Measurements from ENCODE around the gene LCN10.
"Not testable (repeated sequence)": the region's sequence is repeated elsewhere in the genome, so short reads cannot be mapped to it uniquely, and the experiment has no call there.

Gene LCN10

DNA sequence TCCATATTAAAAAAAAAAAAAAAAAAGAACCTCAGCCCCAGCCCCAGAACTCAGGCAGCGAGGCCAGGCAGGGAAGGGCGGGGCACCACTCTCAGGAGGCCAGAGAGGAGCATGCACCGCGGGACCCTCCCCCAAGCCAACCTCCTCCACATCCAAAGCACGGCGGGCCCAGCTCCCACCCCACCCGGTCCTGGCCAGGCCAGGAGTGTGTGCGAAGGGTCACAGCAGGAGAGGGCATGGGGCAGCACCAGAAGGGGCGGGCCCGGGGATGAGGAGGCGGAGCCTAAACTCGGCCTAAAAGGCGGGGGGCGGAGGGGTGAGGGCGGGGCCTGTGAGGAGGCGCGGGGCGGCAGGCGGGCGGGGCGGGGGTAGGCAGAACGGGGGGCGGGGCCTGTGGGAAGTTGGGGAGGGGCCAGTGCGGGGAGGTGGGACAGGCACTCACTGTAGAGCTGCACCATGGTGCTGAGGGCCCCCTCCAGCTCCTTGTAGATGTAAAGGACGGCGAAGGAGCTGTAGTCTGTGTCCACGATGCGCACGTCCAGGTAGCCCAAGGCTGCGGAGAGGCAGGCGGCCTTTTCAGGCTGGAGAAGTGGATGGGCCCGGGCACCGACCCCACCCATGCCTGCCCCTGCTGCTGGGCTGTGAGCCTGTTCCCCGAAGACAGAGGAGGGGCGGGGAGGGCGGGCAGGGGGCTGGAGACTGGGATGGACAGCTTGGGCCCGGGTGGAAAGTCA lies 20.3 kb upstream of the LCN10 start:
- peaks cover 27% of the 10 kb centered on the region for H3K27me3 Mint-ChIP-seq
- no peak overlapping the region for H3K4me3 Mint-ChIP-seq
- H3K9me3 Mint-ChIP-seq = no peaks in the 10 kb centered on the region
- peaks cover 13% of the 10 kb centered on the region for H3K4me1 Mint-ChIP-seq (ENCODE audit: low read depth)
- H3K27ac Mint-ChIP-seq = no peak overlapping the region
- DNase-seq = peak; percentile 61
- no peaks in the 10 kb centered on the region for H3K36me3 Mint-ChIP-seq (ENCODE audit: low read depth)

DNA sequence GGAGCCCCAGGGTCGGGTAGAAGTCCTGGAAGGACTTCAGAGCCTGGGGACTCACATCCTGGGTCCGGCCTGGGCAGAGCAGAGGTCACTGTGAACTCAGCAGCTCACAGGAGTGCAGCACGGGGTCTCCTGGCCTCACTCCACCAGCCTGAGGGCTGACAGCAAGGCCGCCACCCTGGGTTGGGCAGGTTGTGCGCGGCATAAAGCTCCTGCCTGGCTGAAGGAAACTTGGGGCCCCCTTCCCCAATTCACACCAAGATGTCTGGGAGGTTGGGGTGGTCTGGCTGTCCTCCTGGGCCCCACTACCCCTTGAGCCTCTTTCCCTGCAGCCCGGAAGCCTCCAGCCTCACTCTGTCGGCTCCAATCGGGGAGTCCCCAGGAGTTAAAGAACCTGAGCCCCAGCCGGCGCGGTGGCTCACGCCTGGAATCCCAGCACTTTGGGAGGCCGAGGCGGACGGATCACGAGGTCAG lies 19.5 kb upstream of the LCN10 start:
- no peaks in the 10 kb centered on the region for H3K9me3 Mint-ChIP-seq
- no peak for DNase-seq
- no peak overlapping the region for H3K4me3 Mint-ChIP-seq
- H3K4me1 Mint-ChIP-seq (ENCODE audit: low read depth) = peaks cover 13% of the 10 kb centered on the region
- H3K27ac Mint-ChIP-seq = no peak overlapping the region
- H3K27me3 Mint-ChIP-seq = peaks cover 22% of the 10 kb centered on the region
- H3K36me3 Mint-ChIP-seq (ENCODE audit: low read depth) = no peaks in the 10 kb centered on the region

DNA sequence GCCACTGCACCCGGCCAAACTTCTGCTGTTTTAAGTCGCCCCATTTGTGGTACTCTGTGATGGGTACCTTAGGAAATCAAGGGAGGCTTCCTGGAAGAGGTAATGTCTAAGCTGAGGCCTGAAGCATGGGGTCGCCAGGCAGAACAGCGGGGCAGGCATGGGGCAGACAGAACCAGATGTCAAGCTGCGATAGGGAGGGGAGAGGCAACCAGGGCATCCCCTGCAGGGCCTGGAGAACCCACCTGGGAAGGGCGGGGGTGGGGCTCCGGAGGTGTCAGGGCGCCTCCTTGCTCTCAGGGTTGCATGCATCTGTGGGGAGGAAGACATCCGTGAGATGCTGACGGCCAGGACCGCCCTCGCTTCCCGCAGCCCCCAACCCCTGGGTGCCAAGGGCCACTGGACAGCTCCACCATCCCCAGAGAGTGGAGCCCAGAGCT lies 18.8 kb upstream of the LCN10 start:
- no peaks in the 10 kb centered on the region for H3K36me3 Mint-ChIP-seq (ENCODE audit: low read depth)
- peaks cover 7% of the 10 kb centered on the region for H3K4me1 Mint-ChIP-seq (ENCODE audit: low read depth)
- no peak overlapping the region for H3K27ac Mint-ChIP-seq
- H3K4me3 Mint-ChIP-seq = no peak overlapping the region
- H3K27me3 Mint-ChIP-seq = peaks cover 19% of the 10 kb centered on the region
- DNase-seq = no peak
- H3K9me3 Mint-ChIP-seq = no peaks in the 10 kb centered on the region

DNA sequence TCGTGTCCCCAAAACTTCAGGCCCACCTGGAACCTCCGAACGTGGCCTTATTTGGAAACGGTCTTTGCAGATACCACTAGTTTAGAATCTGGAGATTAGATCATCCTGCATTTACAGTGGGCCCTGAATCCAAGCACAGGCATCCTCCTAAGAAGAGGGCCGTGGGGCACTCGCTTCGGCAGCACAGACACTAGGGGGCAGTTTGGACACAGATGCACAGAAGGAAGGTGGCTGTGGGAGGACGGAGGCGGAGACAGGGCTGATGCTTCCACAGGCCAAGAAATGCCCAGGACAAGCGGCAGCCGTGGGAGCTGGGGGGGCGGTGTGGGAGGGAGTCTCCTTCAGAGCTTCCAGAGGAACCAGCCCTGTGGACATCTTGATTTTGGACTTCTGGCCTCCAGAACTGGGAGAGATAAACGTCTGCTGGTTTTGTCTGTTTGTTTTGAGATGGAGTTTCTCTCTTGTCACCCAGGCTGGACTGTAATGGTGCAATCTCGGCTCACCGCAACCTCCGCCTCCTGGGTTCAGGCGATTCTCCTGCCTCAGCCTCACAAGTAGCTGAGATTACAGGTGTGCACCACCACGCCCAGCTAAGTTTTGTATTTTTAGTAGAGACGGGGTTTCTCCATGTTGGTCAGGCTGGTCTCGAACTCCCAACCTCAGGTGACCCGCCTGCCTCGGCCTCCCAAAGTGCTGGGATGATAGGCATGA lies 18.2 kb upstream of the LCN10 start:
- not testable (repeated sequence) for DNase-seq; H3K9me3 Mint-ChIP-seq; H3K4me1 Mint-ChIP-seq (ENCODE audit: low read depth); H3K36me3 Mint-ChIP-seq (ENCODE audit: low read depth); H3K4me3 Mint-ChIP-seq; H3K27ac Mint-ChIP-seq
- peaks cover 25% of the 10 kb centered on the region for H3K27me3 Mint-ChIP-seq

- H3K27me3 Mint-ChIP-seq = peaks cover 29% of the 10 kb centered on the region
- H3K4me3 Mint-ChIP-seq = no peak overlapping the region
- no peaks in the 10 kb centered on the region for H3K4me1 Mint-ChIP-seq (ENCODE audit: low read depth)
- no peak overlapping the region for H3K27ac Mint-ChIP-seq
- DNase-seq = no peak
- no peaks in the 10 kb centered on the region for H3K36me3 Mint-ChIP-seq (ENCODE audit: low read depth)
- H3K9me3 Mint-ChIP-seq = peaks cover 2% of the 10 kb centered on the region
Measured at GRCh38 chr9:136760424-136760823, 17.7 kb upstream of the LCN10 start.

GRCh38 chr9:136759436-136760325 lies 16.9 kb upstream of the LCN10 start:
- Mint-ChIP-seq H3K27me3 (peaks cover 30% of the 10 kb centered on the region), H3K9me3 (peaks cover 2% of the 10 kb centered on the region), H3K4me1 (ENCODE audit: low read depth) (no peaks in the 10 kb centered on the region), H3K4me3 (no peak overlapping the region), H3K27ac (no peak overlapping the region), H3K36me3 (ENCODE audit: low read depth) (no peaks in the 10 kb centered on the region)
- no peak for DNase-seq

GRCh38 chr9:136759001-136759400 lies 16.3 kb upstream of the LCN10 start:
- Mint-ChIP-seq H3K27ac (no peak overlapping the region), H3K27me3 (peaks cover 29% of the 10 kb centered on the region), H3K4me1 (ENCODE audit: low read depth) (no peaks in the 10 kb centered on the region), H3K4me3 (no peak overlapping the region), H3K36me3 (ENCODE audit: low read depth) (no peaks in the 10 kb centered on the region), H3K9me3 (peaks cover 2% of the 10 kb centered on the region)
- DNase-seq = no peak

- H3K9me3 Mint-ChIP-seq = peaks cover 3% of the 10 kb centered on the region
- H3K27ac Mint-ChIP-seq = no peak overlapping the region
- DNase-seq = no peak
- no peaks in the 10 kb centered on the region for H3K36me3 Mint-ChIP-seq (ENCODE audit: low read depth)
- peaks cover 25% of the 10 kb centered on the region for H3K27me3 Mint-ChIP-seq
- no peak overlapping the region for H3K4me3 Mint-ChIP-seq
- H3K4me1 Mint-ChIP-seq (ENCODE audit: low read depth) = no peaks in the 10 kb centered on the region
Measured at GRCh38 chr9:136757751-136758140, 15.0 kb upstream of the LCN10 start.

GRCh38 chr9:136757328-136757727 lies 14.6 kb upstream of the LCN10 start:
- Mint-ChIP-seq H3K9me3 (peaks cover 7% of the 10 kb centered on the region), H3K27me3 (peaks cover 27% of the 10 kb centered on the region), H3K4me1 (ENCODE audit: low read depth) (no peaks in the 10 kb centered on the region), H3K27ac (no peak overlapping the region), H3K4me3 (no peak overlapping the region), H3K36me3 (ENCODE audit: low read depth) (peaks cover 2% of the 10 kb centered on the region)
- DNase-seq = no peak

DNA sequence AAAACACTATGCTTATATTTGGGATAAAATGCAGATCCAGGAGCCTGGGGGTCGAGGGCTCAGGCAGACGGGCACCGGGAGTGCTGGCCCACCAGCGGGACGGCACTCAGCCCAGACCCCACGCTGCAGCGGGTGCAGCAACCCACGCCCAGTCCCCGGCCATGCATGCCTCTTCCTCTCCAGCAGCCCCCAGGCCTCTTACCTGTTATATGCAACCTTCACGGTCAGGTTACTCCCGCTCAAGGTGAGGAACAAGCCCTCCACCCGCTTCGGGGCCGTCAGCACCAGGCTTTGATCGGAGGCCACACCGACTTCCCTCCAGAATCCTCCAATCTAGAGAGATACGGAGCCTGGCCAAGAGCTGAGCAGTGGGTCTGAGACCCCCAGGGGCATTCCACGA lies 14.1 kb upstream of the LCN10 start:
- H3K4me1 Mint-ChIP-seq (ENCODE audit: low read depth) = no peaks in the 10 kb centered on the region

DNA sequence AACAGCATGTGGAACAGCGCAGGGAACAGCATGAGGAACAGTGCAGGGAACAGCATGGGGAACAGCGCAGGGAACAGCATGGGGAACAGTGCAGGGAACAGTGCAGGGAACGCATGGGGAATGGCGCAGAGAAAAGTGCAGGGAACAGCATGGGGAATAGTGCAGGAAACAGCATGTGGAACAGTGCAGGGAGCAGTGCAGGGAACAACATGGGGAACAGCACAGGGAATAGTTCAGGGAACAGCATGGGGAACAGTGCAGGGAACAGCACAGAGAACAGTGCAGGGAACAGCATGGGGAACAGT lies 13.3 kb upstream of the LCN10 start:
- H3K27ac Mint-ChIP-seq = no peak overlapping the region
- DNase-seq = no peak
- H3K36me3 Mint-ChIP-seq (ENCODE audit: low read depth) = peaks cover 3% of the 10 kb centered on the region
- H3K9me3 Mint-ChIP-seq = peaks cover 17% of the 10 kb centered on the region
- peaks cover 32% of the 10 kb centered on the region for H3K27me3 Mint-ChIP-seq
- H3K4me3 Mint-ChIP-seq = no peak overlapping the region
- H3K4me1 Mint-ChIP-seq (ENCODE audit: low read depth) = no peaks in the 10 kb centered on the region

More for the DNA sequence above, 14.1 kb upstream of the LCN10 start:
- Mint-ChIP-seq H3K36me3 (ENCODE audit: low read depth) (peaks cover 3% of the 10 kb centered on the region), H3K9me3 (peaks cover 12% of the 10 kb centered on the region), H3K27me3 (peaks cover 32% of the 10 kb centered on the region), H3K27ac (no peak overlapping the region), H3K4me3 (no peak overlapping the region)
- no peak for DNase-seq

- Mint-ChIP-seq H3K9me3 (peaks cover 17% of the 10 kb centered on the region), H3K27me3 (peaks cover 30% of the 10 kb centered on the region)
- not testable (repeated sequence) for H3K4me3 Mint-ChIP-seq; H3K27ac Mint-ChIP-seq; DNase-seq; H3K4me1 Mint-ChIP-seq (ENCODE audit: low read depth); H3K36me3 Mint-ChIP-seq (ENCODE audit: low read depth)
Measured at GRCh38 chr9:136755302-136756133, 12.8 kb upstream of the LCN10 start.

DNA sequence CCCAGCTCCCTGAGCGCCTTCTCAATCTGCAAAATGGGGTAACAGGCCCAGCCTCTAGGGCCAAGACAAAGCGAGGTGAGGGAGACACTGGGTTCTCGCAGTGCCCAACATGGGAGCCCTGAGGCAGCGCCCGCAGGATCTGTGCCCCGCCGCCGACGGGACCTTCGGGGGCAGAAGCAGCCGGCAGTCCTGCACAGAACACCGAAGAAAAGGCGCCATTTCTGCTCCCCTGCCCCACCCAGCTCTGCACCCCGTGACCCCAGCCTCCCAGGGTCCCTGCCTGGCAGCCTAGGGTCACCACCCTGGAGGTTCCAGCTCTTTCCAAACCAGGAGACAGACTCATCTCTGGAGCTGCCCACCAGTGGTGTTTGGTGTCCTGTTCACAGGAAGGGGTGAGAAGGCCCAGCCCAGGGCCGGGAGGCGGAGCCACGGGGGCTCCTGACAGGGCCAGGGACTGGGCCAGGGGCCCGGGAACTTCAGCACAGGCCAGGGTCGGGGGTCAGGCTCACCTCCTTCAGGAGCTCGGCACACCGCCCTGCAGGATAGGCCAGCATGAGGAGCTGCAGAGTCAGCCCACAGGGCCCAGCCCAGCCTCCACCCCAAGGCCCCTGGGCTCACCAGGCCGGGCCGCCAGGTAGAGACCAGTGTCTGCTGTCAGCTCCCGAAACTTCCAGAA lies 12.0 kb upstream of the LCN10 start:
- peaks cover 6% of the 10 kb centered on the region for H3K4me1 Mint-ChIP-seq (ENCODE audit: low read depth)
- peaks cover 3% of the 10 kb centered on the region for H3K36me3 Mint-ChIP-seq (ENCODE audit: low read depth)
- no peak overlapping the region for H3K4me3 Mint-ChIP-seq

More for the DNA sequence above, 12.0 kb upstream of the LCN10 start:
- no peak for DNase-seq
- peaks cover 30% of the 10 kb centered on the region for H3K27me3 Mint-ChIP-seq
- peaks cover 17% of the 10 kb centered on the region for H3K9me3 Mint-ChIP-seq
- H3K27ac Mint-ChIP-seq = no peak overlapping the region

All from activated T-cell treated with anti-CD3 and anti-CD28 coated beads, Interleukin-2, amount 50 U/mL, for 24 hours (primary cell).